ENCODE results near the gene LDHAL6B. TPM values are rescaled to one million over a fixed set of nuclear protein-coding genes. Genes with fewer than 3 reads are reported as not detected.

LDHAL6B gene
- total RNA-seq, 1 donor: not detected

DNA sequence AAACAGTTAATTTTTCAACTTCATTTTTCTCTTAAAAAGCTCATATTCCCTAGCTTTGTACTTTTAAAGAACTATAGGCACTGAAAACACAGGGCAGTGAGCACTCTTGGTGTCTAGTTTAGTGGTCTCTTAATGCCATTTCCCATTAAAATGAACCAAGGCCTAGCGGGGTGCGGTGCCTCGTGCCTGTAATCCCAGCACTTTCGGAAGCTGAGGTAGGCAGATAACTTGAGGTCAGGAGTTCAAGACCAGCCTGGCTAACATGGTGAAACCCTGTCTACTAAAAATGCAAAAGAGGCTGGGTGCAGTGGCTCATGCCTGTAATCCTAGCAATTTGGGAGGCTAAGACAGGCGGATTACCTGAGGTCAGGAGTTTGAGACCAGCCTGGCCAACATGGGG, 45.5 kb downstream of the LDHAL6B start:
- Histone ChIP-seq H3K79me2 (ENCODE audit: insufficient read depth, low read length) (no peaks in the 10 kb centered on the region), H4K20me1 (ENCODE audit: insufficient read depth, low read length) (peaks cover 14% of the 10 kb centered on the region), H3K27me3 (ENCODE audit: insufficient read depth, low read length) (no peaks in the 10 kb centered on the region), H3K4me1 (ENCODE audit: insufficient read depth, low read length) (no peaks in the 10 kb centered on the region), H3K36me3 (ENCODE audit: insufficient read depth, low read length) (peaks cover 46% of the 10 kb centered on the region), H3K9me3 (ENCODE audit: low read depth, low read length) (no peaks in the 10 kb centered on the region), H3K27ac (ENCODE audit: low read depth, low read length) (no peak overlapping the region), H3K4me3 (ENCODE audit: insufficient read depth, low read length) (no peak overlapping the region), H3K4me2 (ENCODE audit: insufficient read depth, low read length) (no peak overlapping the region), H2AFZ (ENCODE audit: low read length) (no peak overlapping the region)
- TF ChIP-seq, protein P1, sequence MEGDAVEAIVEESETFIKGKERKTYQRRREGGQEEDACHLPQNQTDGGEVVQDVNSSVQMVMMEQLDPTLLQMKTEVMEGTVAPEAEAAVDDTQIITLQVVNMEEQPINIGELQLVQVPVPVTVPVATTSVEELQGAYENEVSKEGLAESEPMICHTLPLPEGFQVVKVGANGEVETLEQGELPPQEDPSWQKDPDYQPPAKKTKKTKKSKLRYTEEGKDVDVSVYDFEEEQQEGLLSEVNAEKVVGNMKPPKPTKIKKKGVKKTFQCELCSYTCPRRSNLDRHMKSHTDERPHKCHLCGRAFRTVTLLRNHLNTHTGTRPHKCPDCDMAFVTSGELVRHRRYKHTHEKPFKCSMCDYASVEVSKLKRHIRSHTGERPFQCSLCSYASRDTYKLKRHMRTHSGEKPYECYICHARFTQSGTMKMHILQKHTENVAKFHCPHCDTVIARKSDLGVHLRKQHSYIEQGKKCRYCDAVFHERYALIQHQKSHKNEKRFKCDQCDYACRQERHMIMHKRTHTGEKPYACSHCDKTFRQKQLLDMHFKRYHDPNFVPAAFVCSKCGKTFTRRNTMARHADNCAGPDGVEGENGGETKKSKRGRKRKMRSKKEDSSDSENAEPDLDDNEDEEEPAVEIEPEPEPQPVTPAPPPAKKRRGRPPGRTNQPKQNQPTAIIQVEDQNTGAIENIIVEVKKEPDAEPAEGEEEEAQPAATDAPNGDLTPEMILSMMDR (IDR thresholded peaks at IDR 0.05; ENCODE audit: extremely low read depth, low read depth, low read length): no peak
- no peak for DNase-seq (ENCODE audit: insufficient read length, low spot score, missing footprints)

DNA sequence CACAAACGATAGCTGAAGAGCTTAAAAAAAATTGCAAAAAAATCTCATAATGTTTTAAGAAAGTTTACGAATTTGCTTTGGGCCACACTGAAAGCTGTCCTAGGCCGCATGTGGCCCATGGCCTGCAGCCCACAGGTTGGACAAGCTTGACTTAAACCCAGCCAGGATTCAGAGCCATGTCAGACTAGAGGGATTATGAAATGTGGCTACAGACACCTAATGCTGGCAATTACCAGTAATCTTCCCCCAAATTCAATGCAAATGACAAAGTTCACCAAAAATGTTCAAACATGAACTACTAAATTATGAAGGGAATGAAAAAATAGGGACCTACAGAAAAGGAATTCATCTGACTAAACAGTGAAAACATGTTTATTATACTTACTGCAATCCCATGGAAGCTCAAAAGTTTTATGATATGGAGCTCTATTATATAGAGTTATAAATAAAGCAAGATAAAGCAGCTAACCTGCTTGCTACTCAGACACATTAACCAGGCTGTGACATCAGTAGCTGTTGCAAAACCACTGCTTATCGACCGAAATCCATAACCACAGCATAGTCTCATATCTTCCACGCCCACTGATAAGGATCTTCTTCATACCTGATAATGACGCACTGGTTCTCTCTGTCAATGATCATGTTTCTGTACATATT, 49.2 kb downstream of the LDHAL6B start:
- Histone ChIP-seq H4K20me1 (ENCODE audit: insufficient read depth, low read length) (peaks cover 12% of the 10 kb centered on the region), H3K4me1 (ENCODE audit: insufficient read depth, low read length) (no peaks in the 10 kb centered on the region), H3K4me2 (ENCODE audit: insufficient read depth, low read length) (no peak overlapping the region), H3K9me3 (ENCODE audit: low read depth, low read length) (no peaks in the 10 kb centered on the region), H2AFZ (ENCODE audit: low read length) (no peak overlapping the region), H3K27ac (ENCODE audit: low read depth, low read length) (no peak overlapping the region), H3K4me3 (ENCODE audit: insufficient read depth, low read length) (no peak overlapping the region), H3K79me2 (ENCODE audit: insufficient read depth, low read length) (no peaks in the 10 kb centered on the region), H3K27me3 (ENCODE audit: insufficient read depth, low read length) (no peaks in the 10 kb centered on the region), H3K36me3 (ENCODE audit: insufficient read depth, low read length) (peaks cover 55% of the 10 kb centered on the region)
- DNase-seq (ENCODE audit: insufficient read length, low spot score, missing footprints): no peak
- TF ChIP-seq, protein P1 (IDR thresholded peaks at IDR 0.05; ENCODE audit: extremely low read depth, low read depth, low read length): no peak

DNA sequence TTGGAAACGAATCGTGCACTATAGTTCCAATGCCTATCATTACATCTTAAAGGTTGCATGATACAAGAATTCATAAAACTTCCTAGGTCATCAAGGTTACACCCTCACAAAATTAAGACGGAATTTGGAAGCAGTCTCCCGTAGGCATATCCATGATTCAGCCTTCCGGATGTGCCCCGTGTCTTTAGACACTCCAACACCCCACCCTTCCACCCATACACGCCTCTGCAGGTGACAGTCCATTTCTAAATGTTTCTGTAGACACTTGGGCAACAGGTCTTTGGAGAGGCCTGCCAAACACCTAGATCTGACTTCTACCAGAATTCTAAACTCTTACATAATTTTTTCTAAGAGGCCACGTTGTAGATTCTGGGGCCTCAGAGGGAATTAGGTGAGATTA, 49.8 kb downstream of the LDHAL6B start:
- H2AFZ ChIP-seq (ENCODE audit: low read length): no peak overlapping the region
- no peak overlapping the region for H3K27ac ChIP-seq (ENCODE audit: low read depth, low read length)
- DNase-seq (ENCODE audit: insufficient read length, low spot score, missing footprints): no peak
- no peaks in the 10 kb centered on the region for H3K79me2 ChIP-seq (ENCODE audit: insufficient read depth, low read length)
- no peak overlapping the region for H3K4me3 ChIP-seq (ENCODE audit: insufficient read depth, low read length)
- peaks cover 8% of the 10 kb centered on the region for H4K20me1 ChIP-seq (ENCODE audit: insufficient read depth, low read length)
- TF ChIP-seq, protein P1 (IDR thresholded peaks at IDR 0.05; ENCODE audit: extremely low read depth, low read depth, low read length): no peak
- H3K36me3 ChIP-seq (ENCODE audit: insufficient read depth, low read length): peaks cover 55% of the 10 kb centered on the region
- H3K4me1 ChIP-seq (ENCODE audit: insufficient read depth, low read length): no peaks in the 10 kb centered on the region
- no peaks in the 10 kb centered on the region for H3K9me3 ChIP-seq (ENCODE audit: low read depth, low read length)
- no peaks in the 10 kb centered on the region for H3K27me3 ChIP-seq (ENCODE audit: insufficient read depth, low read length)
- H3K4me2 ChIP-seq (ENCODE audit: insufficient read depth, low read length): no peak overlapping the region

DNA sequence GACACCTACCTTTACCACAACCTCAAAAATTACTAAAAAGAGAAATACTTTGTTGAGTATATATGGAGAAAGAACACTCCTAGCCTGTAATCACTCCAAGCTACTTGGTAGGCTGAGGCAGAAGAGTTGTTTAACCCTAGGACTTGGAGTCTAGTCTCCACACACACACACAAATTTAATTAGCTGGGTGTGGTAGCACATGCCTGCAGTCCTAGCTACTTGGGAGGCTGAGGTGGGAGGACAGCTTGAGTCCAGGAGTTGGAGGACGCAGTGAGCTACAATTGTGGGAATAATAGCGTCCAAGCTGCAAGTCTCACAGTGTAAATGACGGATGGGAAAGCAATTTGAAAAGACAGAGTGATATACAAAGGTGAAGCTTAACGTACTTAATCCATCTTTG, 50.5 kb downstream of the LDHAL6B start:
- H4K20me1 ChIP-seq (ENCODE audit: insufficient read depth, low read length): peaks cover 8% of the 10 kb centered on the region
- H3K4me2 ChIP-seq (ENCODE audit: insufficient read depth, low read length): no peak overlapping the region
- no peaks in the 10 kb centered on the region for H3K4me1 ChIP-seq (ENCODE audit: insufficient read depth, low read length)
- no peaks in the 10 kb centered on the region for H3K9me3 ChIP-seq (ENCODE audit: low read depth, low read length)
- H2AFZ ChIP-seq (ENCODE audit: low read length): no peak overlapping the region
- no peaks in the 10 kb centered on the region for H3K79me2 ChIP-seq (ENCODE audit: insufficient read depth, low read length)
- TF ChIP-seq, protein P1 (IDR thresholded peaks at IDR 0.05; ENCODE audit: extremely low read depth, low read depth, low read length): no peak
- peaks cover 55% of the 10 kb centered on the region for H3K36me3 ChIP-seq (ENCODE audit: insufficient read depth, low read length)
- H3K4me3 ChIP-seq (ENCODE audit: insufficient read depth, low read length): no peak overlapping the region
- no peak overlapping the region for H3K27ac ChIP-seq (ENCODE audit: low read depth, low read length)
- no peak for DNase-seq (ENCODE audit: insufficient read length, low spot score, missing footprints)
- H3K27me3 ChIP-seq (ENCODE audit: insufficient read depth, low read length): no peaks in the 10 kb centered on the region

Small RNA genes lying within 50 kb of the gene (small RNA-seq; reads per million reads assigned to genes)
- gene MIR2116 (8.6 reads per million, percentile 91 among the genes with 10 or more reads in this experiment), gene RNU4-80P (not detected)

Other genes starting within 250 kb of the LDHAL6B start
- gene RNF111, start 219.2 kb upstream of the LDHAL6B start, total RNA-seq: 21.4 and 27.4 TPM in 2 replicates
- gene CCNB2, start 101.7 kb upstream of the LDHAL6B start, total RNA-seq: 6.5 and 8.0 TPM in 2 replicates
- gene MYO1E, start 166.0 kb downstream of the LDHAL6B start, total RNA-seq: 220 and 336 TPM in 2 replicates
- 0.29 and 0.72 TPM in 2 replicates for gene FAM81A, start 231.3 kb downstream of the LDHAL6B start, total RNA-seq

Measured in osteoblast (primary cell).